ENCODE results near the gene MRPL27.
"Not testable (repeated sequence)": the region's sequence is repeated elsewhere in the genome, so short reads cannot be mapped to it uniquely, and the experiment has no call there.

MRPL27 gene

DNA sequence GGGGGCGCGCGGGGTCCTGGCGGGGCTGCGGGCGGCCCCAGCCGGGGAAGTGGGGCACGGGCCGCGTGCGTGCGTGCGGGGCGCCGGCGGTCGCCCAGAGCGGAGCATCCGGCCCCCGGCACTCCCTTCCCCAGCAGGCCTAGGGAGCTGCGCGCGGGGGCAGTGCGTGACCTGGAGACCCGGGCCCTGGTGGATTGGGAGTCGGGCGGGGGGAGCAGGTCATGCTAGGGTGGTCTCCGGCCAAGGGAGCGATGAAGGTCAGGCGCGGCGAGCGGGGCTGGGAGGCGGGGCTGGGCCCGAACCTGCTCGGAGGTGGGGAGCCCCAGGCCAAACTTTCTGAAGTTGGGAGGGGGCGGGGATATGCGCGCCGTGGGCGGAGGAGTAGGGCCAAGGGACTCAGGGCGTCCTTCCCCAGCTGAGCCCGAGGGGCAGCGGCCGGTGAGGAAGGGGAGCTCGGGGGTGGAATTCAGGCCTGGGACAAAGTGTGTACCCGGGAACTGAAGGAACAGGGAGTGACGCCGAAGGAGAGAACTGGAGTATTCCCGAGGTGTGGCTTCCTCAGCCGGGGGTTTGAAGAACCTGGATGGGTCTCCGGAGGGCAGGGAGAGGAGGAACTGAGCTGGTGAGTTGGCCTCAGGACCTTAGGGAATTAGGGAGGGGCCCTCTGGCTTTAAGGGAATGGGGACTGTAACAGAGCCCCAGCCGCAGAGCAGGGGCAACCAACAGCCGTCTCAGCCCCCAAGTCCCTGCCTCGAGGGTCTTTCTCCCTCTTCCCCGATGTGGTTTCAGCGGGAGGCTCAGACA lies 26.5 kb downstream of the MRPL27 start:
- peaks cover 10% of the 10 kb centered on the region for H3K36me3 ChIP-seq
- H4K20me1 ChIP-seq: peaks cover 44% of the 10 kb centered on the region
- H3K27me3 ChIP-seq: no peaks in the 10 kb centered on the region
- peaks cover 38% of the 10 kb centered on the region for H3K4me1 ChIP-seq
- no peak for TF ChIP-seq Cebpa-rat (IDR thresholded peaks at IDR 0.05)
- H3K4me3 ChIP-seq: peak overlapping the region; percentile 94
- peak overlapping the region; percentile 94 for H3K9ac ChIP-seq
- H3K4me2 ChIP-seq: peak overlapping the region; percentile 97
- H3K9me3 ChIP-seq: peaks cover 7% of the 10 kb centered on the region
- H3K27ac ChIP-seq: peak overlapping the region; percentile 92

GRCh38 chr17:50345432-50346312 lies 27.3 kb downstream of the MRPL27 start, which contains the start of gene XYLT2:
Gene XYLT2 (plus strand): TSS chr17:50346126. CDS start chr17:50346141, 15 bp downstream.
- H3K27ac ChIP-seq: peak within 1 kb of the TSS; percentile 92
- no peak for TF ChIP-seq Cebpa-rat (IDR thresholded peaks at IDR 0.05)

GRCh38 chr17:50344731-50345365 lies 28.1 kb downstream of the MRPL27 start:
- H3K9me3 ChIP-seq: peaks cover 9% of the 10 kb centered on the region
- peak overlapping the region; percentile 94 for H3K4me3 ChIP-seq

More at GRCh38 chr17:50345432-50346312, 27.3 kb downstream of the MRPL27 start, which contains the start of gene XYLT2:
- peak within 1 kb of the TSS; percentile 94 for H3K9ac ChIP-seq
- peaks cover 38% of the 10 kb centered on the region for H3K4me1 ChIP-seq
- peaks cover 36% of the 10 kb centered on the region for H4K20me1 ChIP-seq
- H3K36me3 ChIP-seq: peaks cover 7% of the 10 kb centered on the region
- H3K27me3 ChIP-seq: no peaks in the 10 kb centered on the region
- H3K4me2 ChIP-seq: peak within 1 kb of the TSS; percentile 97
- H3K4me3 ChIP-seq: peak within 1 kb of the TSS; percentile 94
- H3K9me3 ChIP-seq: peaks cover 9% of the 10 kb centered on the region

GRCh38 chr17:50339381-50339780 lies 33.6 kb downstream of the MRPL27 start:
- Histone ChIP-seq H3K4me2 (no peak overlapping the region), H3K4me3 (no peak overlapping the region), H3K4me1 (peaks cover 6% of the 10 kb centered on the region), H3K27me3 (no peaks in the 10 kb centered on the region), H3K27ac (no peak overlapping the region), H3K9ac (no peak overlapping the region), H3K9me3 (peaks cover 24% of the 10 kb centered on the region), H3K36me3 (no peaks in the 10 kb centered on the region), H4K20me1 (no peaks in the 10 kb centered on the region)
- TF ChIP-seq Cebpa-rat (IDR thresholded peaks at IDR 0.05): no peak

More at GRCh38 chr17:50344731-50345365, 28.1 kb downstream of the MRPL27 start:
- Histone ChIP-seq H3K9ac (peak overlapping the region; percentile 94; the same call in 1 of the 2 replicates), H4K20me1 (peaks cover 31% of the 10 kb centered on the region), H3K4me2 (peak overlapping the region; percentile 97), H3K36me3 (peaks cover 7% of the 10 kb centered on the region), H3K27ac (peak overlapping the region; percentile 92), H3K4me1 (peaks cover 38% of the 10 kb centered on the region), H3K27me3 (no peaks in the 10 kb centered on the region)
- no peak for TF ChIP-seq Cebpa-rat (IDR thresholded peaks at IDR 0.05)

DNA sequence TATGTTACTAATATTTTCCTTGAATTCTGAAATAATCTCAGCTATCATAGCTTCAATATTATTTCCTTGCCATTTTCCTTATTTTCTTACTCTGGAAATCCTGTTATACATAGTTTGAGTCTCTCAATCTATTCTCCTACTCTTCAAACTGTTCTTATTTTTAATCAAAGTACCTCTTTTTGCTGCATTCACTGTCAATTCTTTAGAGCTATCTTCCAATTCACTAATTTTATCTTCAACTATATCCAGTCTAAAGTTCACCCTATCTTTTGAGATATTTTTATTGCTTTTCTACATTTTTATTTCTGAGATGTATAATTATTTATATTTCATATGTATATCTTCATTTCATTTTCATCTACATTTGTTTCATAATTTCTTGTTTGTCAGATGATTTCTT lies 34.3 kb downstream of the MRPL27 start:
- Histone ChIP-seq H3K9ac (no peak overlapping the region), H3K27me3 (no peaks in the 10 kb centered on the region), H3K36me3 (no peaks in the 10 kb centered on the region), H3K9me3 (peaks cover 24% of the 10 kb centered on the region), H3K4me1 (peaks cover 8% of the 10 kb centered on the region), H3K4me2 (no peak overlapping the region), H3K27ac (no peak overlapping the region), H3K4me3 (no peak overlapping the region), H4K20me1 (no peaks in the 10 kb centered on the region)
- TF ChIP-seq Cebpa-rat (IDR thresholded peaks at IDR 0.05): no peak

DNA sequence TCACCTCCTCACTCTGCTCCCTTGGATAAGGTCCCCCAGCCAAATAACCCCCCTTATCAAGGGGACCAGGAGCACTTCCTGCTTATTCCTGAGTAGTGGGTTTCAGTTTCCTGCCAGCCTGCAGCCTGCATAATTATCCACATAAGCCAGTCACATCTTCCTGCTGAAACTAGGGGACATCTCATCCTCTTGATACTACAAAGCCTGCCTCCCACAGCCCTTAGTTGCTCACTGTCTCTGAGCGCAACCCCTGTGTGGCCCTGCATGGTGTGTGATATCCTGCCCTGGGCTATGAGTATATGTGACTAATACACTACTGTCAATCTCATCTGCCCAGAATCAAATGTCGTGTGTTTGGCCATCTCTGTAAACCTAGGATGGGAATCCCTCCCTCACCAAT lies 35.0 kb downstream of the MRPL27 start:
- Histone ChIP-seq H3K36me3 (no peaks in the 10 kb centered on the region), H3K4me1 (peaks cover 15% of the 10 kb centered on the region), H3K9ac (no peak overlapping the region), H4K20me1 (no peaks in the 10 kb centered on the region), H3K4me3 (no peak overlapping the region), H3K27me3 (no peaks in the 10 kb centered on the region), H3K9me3 (peaks cover 24% of the 10 kb centered on the region), H3K4me2 (no peak overlapping the region), H3K27ac (no peak overlapping the region)
- no peak for TF ChIP-seq Cebpa-rat (IDR thresholded peaks at IDR 0.05)

GRCh38 chr17:50333291-50334057 lies 39.5 kb downstream of the MRPL27 start:
- H3K36me3 ChIP-seq, H4K20me1 ChIP-seq, H3K27me3 ChIP-seq, H3K4me3 ChIP-seq, H3K9me3 ChIP-seq: not testable (repeated sequence)
- Histone ChIP-seq H3K9ac (peak overlapping the region; percentile 56), H3K27ac (peak overlapping the region; percentile 69), H3K4me1 (peaks cover 48% of the 10 kb centered on the region), H3K4me2 (peak overlapping the region; percentile 82)

- H3K9ac ChIP-seq: 0 out of 2 replicates have a peak overlapping the region, but pooled peaks have one; percentile 7
- peaks cover 60% of the 10 kb centered on the region for H3K4me1 ChIP-seq
Observed at GRCh38 chr17:50332196-50332595, 40.8 kb downstream of the MRPL27 start.

More at GRCh38 chr17:50332196-50332595, 40.8 kb downstream of the MRPL27 start:
- no peak overlapping the region for H3K4me2 ChIP-seq
- no peak overlapping the region for H3K27ac ChIP-seq
- no peak for TF ChIP-seq Cebpa-rat (IDR thresholded peaks at IDR 0.05)
- H4K20me1 ChIP-seq: no peaks in the 10 kb centered on the region
- H3K36me3 ChIP-seq: no peaks in the 10 kb centered on the region
- H3K9me3 ChIP-seq: no peaks in the 10 kb centered on the region
- H3K4me3 ChIP-seq: no peak overlapping the region
- H3K27me3 ChIP-seq: no peaks in the 10 kb centered on the region
